ENCODE measurements around the gene MERTK.
"Not testable (repeated sequence)": the region's sequence is repeated elsewhere in the genome, so short reads cannot be mapped to it uniquely, and the experiment has no call there.

MERTK gene

GRCh38 chr2:111897924-111898702 is at the start of gene MERTK:
Gene MERTK (plus strand): TSS chr2:111898607. CDS start chr2:111898736, 129 bp downstream.
- peak; percentile 72 for DNase-seq

DNA sequence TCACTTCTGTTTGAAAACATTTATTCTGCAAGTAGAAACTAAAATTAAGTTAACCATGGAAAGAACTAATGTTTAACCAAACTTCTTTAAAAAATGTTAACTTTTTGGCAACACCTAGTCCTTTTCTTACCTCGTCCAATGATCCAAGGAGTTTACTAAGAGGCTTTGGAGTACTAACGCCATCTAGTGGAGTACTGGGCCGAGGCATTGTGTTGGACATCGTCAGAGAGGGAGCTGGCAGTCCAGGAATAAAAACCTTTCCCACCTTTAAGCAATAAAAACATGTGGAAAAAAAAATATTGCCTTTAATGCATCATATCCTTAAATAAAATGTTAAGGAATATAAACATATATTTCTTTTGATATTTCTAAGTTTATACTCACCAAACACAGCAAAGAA is 47.8 kb upstream of the MERTK start:
- DNase-seq = not testable (repeated sequence)

DNA sequence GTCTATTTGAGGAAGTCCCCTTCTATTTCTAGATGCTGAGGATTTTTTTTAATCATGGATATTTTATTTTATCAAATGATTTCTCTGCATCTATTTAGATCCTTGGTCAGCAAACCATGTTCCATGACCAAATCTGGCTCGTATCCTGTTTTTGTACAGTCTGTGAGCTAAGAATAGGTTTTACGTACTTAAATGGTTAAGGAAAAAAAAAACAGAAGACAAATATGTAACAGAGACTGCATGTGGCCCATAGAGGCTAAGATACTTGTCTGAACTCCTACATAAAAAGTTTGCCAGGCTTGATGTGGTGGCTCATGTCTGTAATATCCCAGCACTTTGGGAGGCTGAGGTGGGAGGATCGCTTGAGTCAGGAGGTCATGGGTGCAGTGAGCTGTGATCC is 45.9 kb upstream of the MERTK start:
- DNase-seq = not testable (repeated sequence)

DNA sequence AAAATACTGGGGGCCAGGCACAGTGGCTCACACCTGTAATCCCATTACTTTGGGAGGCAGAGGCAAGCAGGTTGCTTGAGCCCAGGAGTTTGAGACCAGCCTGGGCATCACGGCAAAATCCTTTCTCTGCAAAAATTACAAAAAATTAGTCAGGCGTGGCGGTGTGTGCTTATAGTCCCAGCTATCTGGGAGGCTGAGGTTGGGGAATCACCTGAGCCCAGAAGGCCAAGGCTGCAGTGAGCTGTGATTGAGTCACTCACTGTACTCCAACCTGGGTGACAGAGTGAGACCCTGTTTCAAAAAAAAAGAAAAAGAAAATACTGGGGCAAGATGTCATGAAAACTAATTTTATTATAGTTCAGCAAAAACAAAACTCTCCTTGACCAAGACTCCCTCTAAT is 38.4 kb upstream of the MERTK start:
- not testable (repeated sequence) for DNase-seq

DNA sequence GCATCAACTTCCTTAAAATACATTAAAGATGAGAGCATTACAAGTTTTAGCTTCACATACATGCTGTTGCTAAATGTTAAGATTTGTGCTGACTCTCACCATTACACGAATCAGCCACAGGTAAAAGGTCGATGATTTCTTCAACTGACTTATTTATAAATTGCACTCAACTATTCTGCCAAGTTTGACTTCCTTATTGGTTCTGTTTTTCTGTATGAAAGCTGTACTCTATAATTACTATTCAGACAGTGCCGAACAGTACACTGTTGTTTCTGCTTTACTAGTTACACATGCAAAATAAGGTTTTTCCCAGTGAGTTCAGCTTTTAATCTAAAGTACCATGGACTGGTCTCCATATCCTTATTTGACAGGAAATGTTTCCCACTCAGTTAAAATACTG is 33.3 kb upstream of the MERTK start:
- not testable (repeated sequence) for DNase-seq

DNA sequence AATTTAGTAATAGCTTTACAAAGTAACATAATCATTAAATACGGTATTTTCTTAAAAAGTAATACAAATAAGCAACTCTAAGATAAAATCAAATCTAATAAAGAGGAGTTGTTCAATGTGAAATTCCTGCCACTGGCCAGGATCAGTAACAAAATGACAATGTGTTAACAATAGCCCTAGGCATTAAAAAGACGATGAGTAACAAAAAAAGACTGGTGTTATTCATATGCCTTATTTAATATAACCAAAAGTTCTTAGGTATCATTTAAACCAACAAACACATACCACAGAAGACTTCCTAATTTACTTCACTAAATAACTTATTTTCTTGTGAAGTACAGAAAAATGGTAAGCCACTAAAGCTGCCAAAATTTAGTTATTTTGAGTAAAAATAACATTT is 25.6 kb upstream of the MERTK start:
- not testable (repeated sequence) for DNase-seq

GRCh38 chr2:111883661-111884591 is 14.5 kb upstream of the MERTK start, which contains the start of gene ANAPC1:
Gene ANAPC1 (minus strand): TSS chr2:111884193. CDS start chr2:111880825, 3,368 bp downstream.
- DNase-seq = peak; percentile 87

GRCh38 chr2:111884592-111884964 is 13.8 kb upstream of the MERTK start:
- no peak for DNase-seq

DNA sequence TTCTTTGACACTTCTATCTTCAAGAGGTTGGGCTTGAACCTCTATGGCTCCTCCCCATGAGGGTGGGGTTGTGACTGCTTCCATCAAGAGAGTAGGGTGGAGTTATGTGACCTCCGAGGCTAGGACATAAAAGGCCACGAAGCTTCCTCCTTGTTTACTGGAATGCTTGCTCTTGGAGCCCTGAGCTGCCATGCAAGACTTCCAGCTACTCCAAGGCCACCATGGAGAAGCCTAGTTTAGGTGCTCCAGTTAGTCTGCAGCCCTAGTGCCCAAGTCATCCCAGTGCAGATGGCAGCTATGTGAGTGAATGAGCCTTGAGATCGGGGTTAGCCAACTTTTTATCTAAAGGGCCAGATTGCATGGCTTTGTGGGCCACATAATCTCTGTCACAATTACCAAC is 2.4 kb upstream of the MERTK start:
- DNase-seq = no peak

DNA sequence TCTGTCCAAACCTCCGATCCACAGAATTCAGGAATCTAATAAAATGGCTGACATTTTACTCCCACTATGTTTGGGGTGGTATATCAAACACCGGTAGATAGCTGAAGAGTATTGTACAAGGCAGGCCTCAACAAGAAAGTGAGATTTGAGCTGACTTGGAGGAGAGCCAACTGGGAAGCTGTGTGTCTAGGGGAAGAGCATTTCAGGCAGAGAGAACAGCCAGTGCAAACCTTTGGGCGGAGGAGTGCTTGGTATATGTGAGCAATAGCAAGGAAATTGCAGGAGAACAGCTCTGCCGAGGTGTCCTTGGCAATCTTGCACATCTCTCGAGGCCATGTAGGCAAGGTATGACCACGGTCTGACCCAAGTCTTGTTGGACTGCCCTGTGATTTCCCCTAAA is 1.8 kb upstream of the MERTK start:
- no peak for DNase-seq

GRCh38 chr2:111897630-111897923 is 830 bp upstream of the MERTK start:
- DNase-seq = no peak

DNA sequence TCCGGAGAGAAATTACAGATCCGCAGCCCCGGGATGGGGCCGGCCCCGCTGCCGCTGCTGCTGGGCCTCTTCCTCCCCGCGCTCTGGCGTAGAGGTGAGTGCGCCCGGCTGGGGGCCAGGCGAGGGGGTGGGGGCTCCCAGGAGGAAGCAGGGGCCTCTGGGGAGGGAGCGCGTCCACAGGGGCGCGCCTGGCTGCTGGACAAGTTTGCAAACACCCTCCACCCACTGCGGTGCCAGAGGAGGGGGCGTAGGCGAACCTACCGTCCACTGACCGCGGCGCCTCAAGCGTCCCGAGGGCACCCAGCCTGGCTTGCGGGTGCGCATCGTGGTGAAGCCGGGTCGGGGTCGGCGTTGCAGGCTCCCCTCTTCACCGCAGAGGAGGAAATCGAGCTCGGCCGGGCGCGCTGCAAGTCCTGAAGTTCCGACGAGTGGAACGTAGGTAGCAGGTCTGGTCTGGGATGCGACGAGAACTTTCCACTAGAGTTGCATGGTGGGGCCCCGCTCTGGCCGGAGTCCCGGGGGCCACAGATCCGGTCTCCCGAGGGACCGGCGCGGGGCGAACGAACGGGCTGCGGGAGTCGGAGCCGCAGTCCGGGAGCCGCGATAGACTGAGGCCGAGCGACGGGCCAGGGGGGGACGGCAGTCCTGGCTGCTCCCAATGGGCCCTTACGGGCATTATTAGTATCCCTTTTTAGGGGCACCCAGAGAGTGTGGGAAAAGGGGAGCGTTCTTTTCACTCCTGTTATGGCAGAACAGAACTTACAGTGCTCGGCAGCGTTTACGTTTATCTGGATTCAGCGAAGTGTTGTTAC is 502 bp downstream of the MERTK start:
- peak; percentile 21 for DNase-seq

GRCh38 chr2:111900859-111901258 is 2.5 kb downstream of the MERTK start:
- DNase-seq = no peak

GRCh38 chr2:111903516-111903915 is 5.1 kb downstream of the MERTK start:
- DNase-seq = no peak

- DNase-seq = no peak
Measured at GRCh38 chr2:111903930-111904439, 5.6 kb downstream of the MERTK start.

DNA sequence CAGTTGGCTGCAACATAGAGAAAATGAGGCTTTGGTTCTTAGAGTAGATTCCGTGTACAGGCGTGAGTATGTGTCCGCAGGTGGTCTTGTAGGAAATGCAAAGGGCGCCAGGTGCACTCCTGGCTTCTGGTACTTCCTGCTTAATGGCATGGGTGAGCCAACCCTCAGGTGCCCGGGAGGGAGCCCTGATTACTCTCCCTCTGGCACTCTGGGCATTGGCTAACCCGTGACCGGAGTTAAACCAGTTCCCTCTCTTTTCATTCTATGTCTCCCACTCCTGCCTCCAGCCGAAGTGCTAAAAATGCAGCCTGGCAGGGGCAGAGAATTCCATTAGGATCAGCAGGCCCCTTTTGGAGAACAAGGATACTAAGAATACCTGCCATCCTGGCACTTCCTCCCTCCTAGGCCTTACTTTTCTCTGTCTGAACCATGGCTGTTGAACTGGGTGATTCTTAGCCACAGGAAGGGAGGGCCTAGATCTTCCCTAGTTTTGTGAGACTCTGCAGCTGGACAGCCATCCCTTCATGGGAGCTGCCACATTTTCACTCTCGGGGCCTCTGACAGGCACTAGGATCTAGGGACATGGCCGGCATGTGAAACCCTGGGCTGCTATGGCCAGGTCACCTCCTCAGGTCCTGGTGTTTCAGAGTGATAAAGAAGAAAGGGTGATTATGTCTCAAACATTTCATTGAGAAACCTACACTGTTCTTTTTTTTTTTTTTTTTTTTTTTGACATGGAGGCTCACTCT is 6.5 kb downstream of the MERTK start:
- no peak for DNase-seq

DNA sequence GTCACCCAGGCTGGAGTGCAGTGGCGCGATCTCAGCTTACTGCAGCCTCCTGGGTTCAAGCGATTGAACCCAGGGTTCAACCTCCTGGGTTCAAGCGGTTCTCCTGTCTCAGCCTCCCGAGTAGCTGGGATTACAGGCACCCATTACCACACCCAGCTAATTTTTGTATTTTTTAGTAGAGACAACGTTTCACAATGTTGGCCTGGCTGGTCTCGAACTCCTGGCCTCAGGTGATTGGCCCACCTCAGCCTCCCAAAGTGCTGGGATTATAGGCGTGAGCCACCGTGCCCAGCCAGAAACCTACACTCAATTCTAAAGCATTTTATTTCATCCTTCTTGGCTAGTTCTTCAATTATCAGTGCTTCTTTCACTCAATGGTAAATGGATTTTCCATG is 7.1 kb downstream of the MERTK start:
- not testable (repeated sequence) for DNase-seq

- DNase-seq = no peak
Measured at GRCh38 chr2:111905990-111906735, 7.8 kb downstream of the MERTK start.

GRCh38 chr2:111908578-111908977 is 10.2 kb downstream of the MERTK start:
- no peak for DNase-seq

GRCh38 chr2:111909079-111909478 is 10.7 kb downstream of the MERTK start:
- DNase-seq = no peak

DNA sequence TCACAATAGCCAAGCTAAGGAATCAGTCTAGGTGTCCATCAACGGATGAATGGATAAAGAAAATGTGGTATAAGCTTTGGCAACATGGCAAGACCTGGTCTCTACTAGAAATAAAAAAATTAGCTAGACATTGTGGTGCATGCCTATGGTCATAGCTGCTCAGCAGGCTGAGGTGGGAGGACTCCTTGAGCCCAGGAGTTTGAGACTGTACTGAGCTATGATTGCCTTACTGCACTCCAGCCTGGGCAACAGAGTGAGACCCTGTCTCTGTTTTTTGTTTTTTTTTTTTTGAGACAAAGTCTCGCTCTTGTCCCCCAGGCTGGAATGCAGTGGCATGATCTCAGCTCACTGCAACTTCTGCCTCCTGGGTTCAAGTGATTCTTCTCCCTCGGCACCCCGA is 11.6 kb downstream of the MERTK start:
- DNase-seq = not testable (repeated sequence)

Data from KG1 (cell line).